Muscle of arm (tissue), 14 donors: ENCODE results near the gene ACAD8. TPM values are rescaled to one million over a fixed set of nuclear protein-coding genes. Genes with fewer than 3 reads are reported as not detected.
A peak's percentile ranks its signal among the peaks of the same experiment; 100 is the strongest.

ENCODE experiments used
- DNase-seq: peaks from one replicate; pipeline ENCODE4 v3.0.0-alpha.2; 2013
- long read RNA-seq, 11 donors: transcript quantifications; one replicate each; lab custom pipeline, GENCODE V29; 2026
- polyA plus RNA-seq, 12 donors: library from polyadenylated mRNA; unstranded; fragments of 120-200 nt; gene quantifications; one replicate each; pipeline ENCODE4 v1.2.1, GENCODE V29; 2013; ENCODE audit not compliant: insufficient read length in 12 of 12

Gene ACAD8
- polyA plus RNA-seq: 10 to 100 TPM in 11 of 12 donors, not detected in 1; 18.3 to 28.3 (median 20.8) TPM
- long read RNA-seq, donor 1, partial matches to known transcripts: 0 of 3 reads
- long read RNA-seq, donor 1, other reads (novel, unspliced or antisense): 0 of 3 reads
- long read RNA-seq, donor 2, transcript ACAD8-201 (11 exons, 2,249 nt): major isoform, 6 of 6 reads
- long read RNA-seq, donor 2, partial matches to known transcripts: 0 of 6 reads
- long read RNA-seq, donor 2, other reads (novel, unspliced or antisense): 0 of 6 reads
- long read RNA-seq, donor 3, partial matches to known transcripts: 0 of 3 reads
- long read RNA-seq, donor 3, other reads (novel, unspliced or antisense): 0 of 3 reads
- long read RNA-seq, donor 4, partial matches to known transcripts: 0 of 2 reads
- long read RNA-seq, donor 4, other reads (novel, unspliced or antisense): 0 of 2 reads
- long read RNA-seq, donor 5: 0 reads
- long read RNA-seq, donor 6, partial matches to known transcripts: 0 of 2 reads
- long read RNA-seq, donor 6, other reads (novel, unspliced or antisense): 0 of 2 reads
- long read RNA-seq, donor 7, partial matches to known transcripts: 0 of 1 reads
- long read RNA-seq, donor 7, other reads (novel, unspliced or antisense): 0 of 1 reads
- long read RNA-seq, donor 8, partial matches to known transcripts: 0 of 3 reads
- long read RNA-seq, donor 8, other reads (novel, unspliced or antisense): 0 of 3 reads
- long read RNA-seq, donor 9: 0 reads
- long read RNA-seq, donor 10, transcript ACAD8-201 (11 exons, 2,249 nt): major isoform, 7 of 13 reads
- long read RNA-seq, donor 10, partial matches to known transcripts: 6 of 13 reads
- long read RNA-seq, donor 10, other reads (novel, unspliced or antisense): 0 of 13 reads
- long read RNA-seq, donor 11, transcript ACAD8-201 (11 exons, 2,249 nt): major isoform, 6 of 6 reads
- long read RNA-seq, donor 11, partial matches to known transcripts: 0 of 6 reads
- long read RNA-seq, donor 11, other reads (novel, unspliced or antisense): 0 of 6 reads

DNA sequence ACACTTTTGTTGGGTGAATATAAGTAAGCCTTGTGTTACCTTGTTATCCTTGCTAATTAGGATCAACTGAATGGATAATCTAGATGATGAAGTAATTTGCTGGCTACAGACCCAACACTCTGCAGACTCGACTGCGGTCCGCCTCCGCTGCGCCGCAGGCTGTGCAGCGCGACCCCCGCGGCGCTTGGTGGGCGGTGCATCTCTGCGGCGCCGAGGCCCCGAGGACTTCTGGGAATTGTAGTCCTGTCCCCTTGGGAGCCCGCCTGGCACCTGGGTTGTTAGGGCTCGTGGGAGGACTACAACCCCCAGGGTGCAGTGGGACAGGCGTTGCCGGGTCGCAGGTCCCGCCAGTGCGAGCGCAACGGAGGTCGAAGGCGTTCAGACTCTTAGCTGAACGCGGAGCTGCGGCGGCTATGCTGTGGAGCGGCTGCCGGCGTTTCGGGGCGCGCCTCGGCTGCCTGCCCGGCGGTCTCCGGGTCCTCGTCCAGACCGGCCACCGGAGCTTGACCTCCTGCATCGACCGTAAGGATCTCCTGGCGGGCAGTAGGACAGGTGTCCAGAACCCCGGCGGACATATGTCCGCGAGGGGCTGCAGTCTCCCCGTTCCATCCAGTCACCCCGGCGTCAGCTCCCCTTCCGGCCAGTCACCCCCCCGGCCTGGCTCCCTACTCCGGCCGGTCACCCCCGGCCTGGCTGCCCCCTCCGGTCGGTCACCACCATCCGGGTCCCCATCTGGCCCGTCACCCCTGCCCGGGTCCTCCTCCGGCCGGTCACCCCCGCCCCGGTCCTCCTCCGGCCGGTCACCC is at the start of gene ACAD8, which contains the start of gene THYN1:
Gene ACAD8 (plus strand): TSS at position 381 of the 806 bp plus-strand sequence. CDS start 33 bp downstream, at position 414.
Gene THYN1 (minus strand): TSS at position 165 of the 806 bp plus-strand sequence. CDS start 470 bp downstream, outside the sequence.
- peak; percentile 98 for DNase-seq

- DNase-seq: no peak
Measured at GRCh38 chr11:134205729-134206128, 47.6 kb upstream of the ACAD8 start.

DNA sequence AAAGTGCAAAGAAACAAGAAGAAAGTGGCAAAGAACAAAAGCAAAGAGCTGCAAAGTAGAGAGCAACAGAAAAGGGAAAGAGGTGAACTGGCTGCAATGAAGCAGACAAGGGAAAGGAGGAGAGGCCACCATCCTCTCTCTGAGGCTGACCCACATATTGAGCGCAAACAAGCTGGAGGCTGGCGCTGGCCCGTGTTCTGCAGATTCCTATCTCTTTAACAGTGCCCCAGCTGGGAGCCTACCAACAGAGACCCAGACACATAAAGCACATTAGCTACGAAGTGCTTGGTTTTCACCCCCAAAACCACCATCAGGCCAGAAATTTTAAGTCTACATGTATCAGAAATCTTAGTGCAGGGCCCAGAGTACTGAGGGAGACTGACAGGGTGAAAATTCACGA is 47.2 kb upstream of the ACAD8 start:
- DNase-seq: no peak

DNA sequence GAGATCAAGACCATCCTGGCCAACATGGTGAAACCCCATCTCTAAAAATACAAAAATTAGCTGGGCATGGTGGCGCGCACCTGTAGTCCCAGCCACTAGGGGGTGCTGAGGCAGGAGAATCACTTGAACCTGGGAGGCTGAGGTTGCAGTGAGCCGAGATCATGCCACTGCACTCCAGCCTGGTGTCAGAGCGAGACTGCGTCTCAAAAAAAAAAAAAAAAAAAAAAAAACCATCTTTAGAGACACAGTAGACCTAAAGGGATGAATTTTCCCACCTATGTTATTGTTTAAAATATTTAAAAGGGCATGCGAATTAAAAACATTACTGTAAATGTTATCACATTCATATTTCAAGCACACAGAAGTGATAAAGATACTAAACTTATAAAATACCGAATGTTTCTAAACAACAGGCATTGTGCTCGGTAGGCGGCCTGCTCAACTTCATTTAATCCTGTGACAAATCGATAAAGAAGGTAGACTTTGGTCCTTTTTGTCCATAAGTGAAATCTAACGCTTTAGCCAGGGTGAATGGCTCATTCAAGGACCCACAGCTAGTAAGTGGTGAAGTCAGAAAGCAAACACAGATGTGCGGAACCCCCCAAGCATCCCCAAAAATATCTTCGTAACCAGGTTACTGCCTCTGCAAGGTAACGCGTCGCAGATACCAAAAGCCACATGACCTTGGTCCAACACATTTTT is 45.7 kb upstream of the ACAD8 start:
- no peak for DNase-seq

- no peak for DNase-seq
Measured at GRCh38 chr11:134215836-134216235, 37.5 kb upstream of the ACAD8 start.

DNA sequence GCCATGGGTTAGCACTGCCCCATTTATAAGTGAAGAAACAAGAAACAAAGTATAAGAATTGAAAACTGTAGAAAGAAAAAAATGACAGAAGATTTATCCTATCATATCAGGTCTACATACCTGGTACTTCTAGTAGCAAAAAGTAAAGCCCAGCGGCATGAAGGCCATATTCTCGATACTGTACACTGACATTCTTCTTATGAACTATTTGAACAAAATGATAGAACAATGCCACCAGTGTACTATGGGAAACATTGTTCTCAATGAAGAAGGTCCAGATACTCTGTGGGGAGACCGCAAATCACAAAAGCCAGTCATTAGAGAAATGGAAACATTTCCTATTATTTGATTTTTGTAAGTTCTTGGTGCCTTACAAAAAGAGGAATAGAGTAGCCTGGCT is 36.6 kb upstream of the ACAD8 start:
- DNase-seq: no peak

- no peak for DNase-seq
Measured at GRCh38 chr11:134223121-134223520, 30.2 kb upstream of the ACAD8 start.

DNA sequence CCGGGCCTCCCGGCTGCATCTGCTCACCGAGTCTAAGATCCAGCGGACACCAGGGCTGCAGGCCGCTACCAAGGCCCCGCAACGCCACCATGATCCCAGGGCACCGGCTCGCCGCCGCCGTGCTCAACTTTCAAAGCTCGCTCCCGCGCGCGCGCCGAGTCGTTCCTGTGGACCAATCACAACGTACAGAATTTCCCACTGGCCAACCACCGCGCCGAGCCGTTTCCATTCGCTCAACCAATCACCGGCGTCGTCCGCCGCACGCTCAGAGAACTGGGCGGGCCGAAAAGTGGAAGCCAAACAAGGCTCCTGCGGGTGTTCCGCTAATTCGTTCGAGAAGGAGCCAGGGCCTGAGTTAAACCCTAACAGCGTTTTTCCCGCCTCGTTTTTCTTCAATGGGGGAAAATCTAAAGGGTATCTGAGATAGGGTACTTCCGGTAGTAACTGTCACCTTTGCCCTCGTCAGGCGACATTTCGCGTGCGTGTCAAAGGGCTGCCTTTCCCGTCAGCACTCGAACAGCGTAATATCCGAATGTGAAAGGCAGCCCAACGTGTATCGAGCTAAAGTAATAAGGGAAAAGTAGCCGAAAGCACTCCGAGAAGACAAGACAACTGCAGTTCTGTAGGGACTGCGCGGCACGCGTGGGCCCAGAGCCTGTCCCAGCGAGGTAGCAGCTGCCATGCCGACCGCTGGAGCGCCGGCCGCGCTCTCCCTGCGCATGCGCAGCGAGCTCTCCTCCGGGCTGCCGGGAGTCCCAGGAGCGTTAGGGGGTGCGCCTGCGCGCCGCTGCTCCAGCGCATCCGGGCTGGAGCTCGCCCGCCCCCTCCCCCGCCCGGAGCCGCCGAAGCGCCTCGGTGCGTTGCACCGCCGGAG is 29.3 kb upstream of the ACAD8 start, which contains the start of the genes NCAPD3 and VPS26B:
Gene NCAPD3 (minus strand): TSS at position 132 of the 874 bp plus-strand sequence. CDS start 41 bp downstream, at position 91.
Gene VPS26B (plus strand): TSS at position 836 of the 874 bp plus-strand sequence. CDS start 452 bp downstream, outside the sequence.
- DNase-seq: peak; percentile 97

GRCh38 chr11:134224710-134225664 is 28.4 kb upstream of the ACAD8 start:
- DNase-seq: peak; percentile 21

DNA sequence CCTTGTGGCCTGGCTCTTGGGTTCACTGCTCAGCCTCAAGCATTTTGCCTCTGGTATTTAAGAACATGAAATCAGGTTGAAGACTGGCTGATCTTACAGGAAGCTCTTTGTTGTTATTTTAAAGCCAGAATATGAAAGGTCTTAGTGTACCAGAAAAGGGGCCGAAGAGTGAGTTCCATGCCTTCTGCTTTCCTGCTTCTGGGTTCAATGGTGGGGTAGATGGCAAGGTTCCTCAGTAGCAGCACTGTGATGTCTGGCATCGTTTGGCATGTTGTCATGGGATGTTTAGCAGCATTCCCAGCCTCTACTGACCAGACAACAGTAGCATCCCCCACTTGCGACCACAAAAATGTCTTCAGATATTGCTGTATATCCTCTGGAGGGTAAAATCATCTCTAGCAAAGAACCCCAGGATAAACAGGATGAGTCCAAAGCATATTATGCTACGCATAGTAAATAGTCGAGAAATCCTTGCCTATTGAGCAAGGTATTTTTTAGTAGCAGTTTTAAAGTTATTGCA is 26.5 kb upstream of the ACAD8 start:
- DNase-seq: no peak

DNA sequence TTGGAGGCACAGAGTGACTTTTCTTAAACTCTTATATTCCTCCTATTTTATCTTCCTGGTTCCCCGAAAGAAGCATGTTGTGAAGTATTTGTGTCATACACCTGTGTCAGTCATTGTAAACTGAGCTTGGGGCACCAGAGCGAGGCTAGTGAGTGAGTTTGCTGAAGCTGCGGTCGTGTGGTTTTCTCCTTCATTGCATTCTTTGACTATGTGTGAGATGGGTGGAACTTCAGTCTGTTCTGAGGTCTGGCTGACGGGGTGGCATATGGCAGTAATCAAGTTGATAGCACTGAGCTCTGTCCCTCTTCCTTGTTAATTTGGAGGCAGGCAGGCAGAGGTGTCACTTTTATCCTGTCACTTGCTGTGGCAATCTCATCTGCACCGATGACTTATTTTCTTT is 24.7 kb upstream of the ACAD8 start:
- DNase-seq: no peak

- no peak for DNase-seq
Measured at GRCh38 chr11:134229126-134229790, 24.1 kb upstream of the ACAD8 start.

- no peak for DNase-seq
Measured at GRCh38 chr11:134230339-134230738, 23.0 kb upstream of the ACAD8 start.

DNA sequence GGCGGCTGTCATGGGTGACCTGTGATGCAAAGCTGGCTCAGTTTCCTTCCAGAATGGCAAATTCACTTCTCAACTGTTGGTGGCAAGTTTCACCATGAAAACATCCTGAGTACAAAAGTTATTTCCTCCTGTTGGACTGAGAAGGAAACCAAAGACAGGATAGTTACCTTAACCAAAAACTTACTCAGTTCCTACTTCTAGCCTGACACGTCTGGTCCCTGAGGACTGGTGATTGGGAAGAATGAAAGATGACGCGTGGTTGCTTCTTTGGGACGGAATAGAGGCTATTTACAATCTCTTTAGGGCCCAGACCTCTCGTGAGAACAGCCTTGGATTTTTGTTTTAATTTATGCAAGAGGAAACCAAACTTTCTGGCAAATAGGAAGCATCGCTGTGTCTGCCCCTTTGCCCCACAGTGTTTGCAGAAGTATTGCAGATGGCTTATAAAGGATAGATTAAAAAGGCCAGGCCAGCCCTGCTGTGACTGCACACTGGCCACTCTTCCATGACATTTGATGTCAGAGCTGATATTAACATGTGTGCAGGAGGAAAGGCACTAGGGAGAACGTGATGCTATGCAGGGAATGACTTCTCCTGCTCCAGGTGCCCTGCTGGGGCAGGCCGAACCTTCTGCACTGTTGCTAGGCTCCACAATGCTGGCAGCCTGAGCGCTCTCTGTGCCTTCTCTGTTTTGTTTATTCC is 21.3 kb upstream of the ACAD8 start:
- no peak for DNase-seq

GRCh38 chr11:134233729-134234179 is 19.6 kb upstream of the ACAD8 start:
- DNase-seq: no peak

DNA sequence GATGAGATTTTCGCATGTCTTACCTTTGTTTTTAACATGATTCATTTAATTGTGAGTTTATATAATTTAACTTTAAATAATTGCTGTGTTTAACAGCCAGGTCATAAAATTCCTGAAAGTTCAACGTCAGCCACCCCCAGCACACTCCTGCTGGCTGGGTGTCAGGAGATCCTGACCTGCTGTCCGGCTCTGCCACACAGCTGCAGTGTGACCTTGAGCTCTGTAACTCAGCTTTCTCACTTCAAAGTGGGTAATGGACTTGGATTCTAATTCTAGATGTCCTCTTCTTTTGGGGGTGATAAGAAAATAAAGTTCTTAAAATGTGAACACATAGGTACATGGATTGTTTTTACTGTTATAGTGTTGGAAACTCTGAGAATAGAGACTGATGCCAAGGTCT is 18.0 kb upstream of the ACAD8 start:
- no peak for DNase-seq
